Lower lobe of right lung (tissue), 2 donors: ENCODE data around the gene VANGL1. TPM values are rescaled to one million over a fixed set of nuclear protein-coding genes. Genes with fewer than 3 reads are reported as not detected.

Experiments
- ATAC-seq, 2 donors: fragments of 200-7000 bp; cut with Tn5 transposase; one replicate each; pipeline ENCODE4 v1.9.1; 2020 to 2022; ENCODE audit warnings: mild to moderate bottlenecking in 2 of 2, moderate library complexity in 2 of 2
- DNase-seq: peaks from one replicate; pipeline ENCODE4 v3.0.0-alpha.2; 2020
- H3K27ac ChIP-seq: fragments of 200-600 bp; one replicate; pipeline ENCODE4 v1.8.0; 2022
- H3K27me3 ChIP-seq: fragments of 200-600 bp; one replicate; pipeline ENCODE4 v1.8.0; 2022; ENCODE audit warnings: low read depth
- H3K36me3 ChIP-seq: fragments of 200-600 bp; one replicate; pipeline ENCODE4 v1.8.0; 2022; ENCODE audit warnings: mild to moderate bottlenecking
- H3K4me1 ChIP-seq: fragments of 200-600 bp; one replicate; pipeline ENCODE4 v1.8.0; 2022
- H3K4me3 ChIP-seq: fragments of 200-600 bp; one replicate; pipeline ENCODE4 v1.8.0; 2022; ENCODE audit warnings: mild to moderate bottlenecking
- H3K9me3 ChIP-seq: fragments of 200-600 bp; one replicate; pipeline ENCODE4 v1.8.0; 2022
- CTCF ChIP-seq: fragments of 200-600 bp; IDR thresholded peaks from one replicate; pipeline ENCODE4 v1.8.0; 2022; ENCODE audit warnings: antibody characterized with exemption, mild to moderate bottlenecking
- intact Hi-C: fragments of 100-400 bp; cut with DNase I; formaldehyde crosslinking; loops from one replicate; pipeline ENCODE4 v1.11.0; 2022
- total RNA-seq: library from RNA; stranded (reverse); fragmentation: NEBNext Ultra II Directional; extraction: Animal tissue kit (Norgen Biotek cat#: 25700); gene quantifications from one replicate; pipeline ENCODE4 v1.2.1, GENCODE V29; 2021
- donor health status: DM: no; HTN: yes; CAD: no; lungs with severe emphysema.

The VANGL1 gene
- total RNA-seq, 1 donor from 2014 or later = 10.9 TPM

GRCh38 chr1:115596080-115596780 lies 45.5 kb upstream of the VANGL1 start:
- H3K9me3 ChIP-seq = no peaks in the 10 kb centered on the region
- H3K27me3 ChIP-seq = no peaks in the 10 kb centered on the region
- no peaks in the 10 kb centered on the region for H3K36me3 ChIP-seq
- DNase-seq (no peak), ATAC-seq (no peak)
- H3K4me3 ChIP-seq = no peak overlapping the region
- H3K4me1 ChIP-seq = no peaks in the 10 kb centered on the region
- H3K27ac ChIP-seq = no peak overlapping the region
- intact Hi-C loops = loop anchor here (10.0 kb wide), 1 partner anchor 461 kb away; no protein-coding TSS in a partner anchor
- no peak for TF ChIP-seq CTCF

- DNase-seq = no peak
- no peak for ATAC-seq
- intact Hi-C loops = no loop called here
- no peak for TF ChIP-seq CTCF
- no peaks in the 10 kb centered on the region for H3K36me3 ChIP-seq
- H3K27ac ChIP-seq = no peak overlapping the region
- no peaks in the 10 kb centered on the region for H3K9me3 ChIP-seq
- no peak overlapping the region for H3K4me3 ChIP-seq
- H3K4me1 ChIP-seq = no peaks in the 10 kb centered on the region
- no peaks in the 10 kb centered on the region for H3K27me3 ChIP-seq
These were observed 37.3 kb upstream of the VANGL1 start for GRCh38 chr1:115604508-115604907.

- Histone ChIP-seq H3K36me3 (no peaks in the 10 kb centered on the region), H3K4me3 (no peak overlapping the region), H3K27ac (no peak overlapping the region), H3K4me1 (no peaks in the 10 kb centered on the region), H3K27me3 (no peaks in the 10 kb centered on the region), H3K9me3 (no peaks in the 10 kb centered on the region)
- no peak for TF ChIP-seq CTCF
- intact Hi-C loops = no loop called here
- ATAC-seq (no peak), DNase-seq (no peak)
These were observed 35.5 kb upstream of the VANGL1 start for GRCh38 chr1:115606305-115606704.

- Histone ChIP-seq H3K9me3 (no peaks in the 10 kb centered on the region), H3K36me3 (no peaks in the 10 kb centered on the region), H3K4me1 (no peaks in the 10 kb centered on the region), H3K27me3 (no peaks in the 10 kb centered on the region), H3K27ac (no peak overlapping the region), H3K4me3 (no peak overlapping the region)
- no peak for TF ChIP-seq CTCF
- intact Hi-C loops = no loop called here
- DNase-seq = no peak
- peak in 1 of 2 donors; percentile 11 for ATAC-seq
These were observed 32.7 kb upstream of the VANGL1 start for GRCh38 chr1:115609021-115609420.

- intact Hi-C loops = no loop called here
- Histone ChIP-seq H3K4me1 (no peaks in the 10 kb centered on the region), H3K27me3 (no peaks in the 10 kb centered on the region), H3K27ac (no peak overlapping the region), H3K4me3 (no peak overlapping the region), H3K36me3 (no peaks in the 10 kb centered on the region), H3K9me3 (no peaks in the 10 kb centered on the region)
- ATAC-seq = no peak
- no peak for TF ChIP-seq CTCF
- DNase-seq = no peak
These were observed 28.0 kb upstream of the VANGL1 start for GRCh38 chr1:115613767-115614166.
